ENCODE measurements around the gene FRRS1.
A peak's percentile ranks its signal among the peaks of the same experiment; 100 is the strongest.

The FRRS1 gene

DNA sequence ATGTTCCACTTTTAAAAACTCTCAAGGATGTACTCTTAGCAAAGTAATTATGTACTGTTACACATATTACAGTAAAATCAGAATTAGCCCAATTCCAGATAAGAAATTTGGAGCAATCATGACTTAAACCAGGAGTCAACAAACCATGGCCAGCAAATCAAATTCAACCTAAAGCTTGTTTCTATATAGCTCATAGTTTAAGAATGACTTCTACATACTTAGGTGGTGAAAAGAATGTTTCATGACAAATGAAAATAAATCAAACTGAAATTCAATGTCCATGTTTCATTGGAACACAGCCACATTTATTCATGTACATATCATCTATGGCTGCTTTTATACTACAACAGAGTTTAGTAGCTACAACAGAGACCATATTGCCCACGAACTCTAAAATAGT is 35.1 kb downstream of the FRRS1 start:
- DNase-seq (ENCODE audit: low read depth) = no peak

DNA sequence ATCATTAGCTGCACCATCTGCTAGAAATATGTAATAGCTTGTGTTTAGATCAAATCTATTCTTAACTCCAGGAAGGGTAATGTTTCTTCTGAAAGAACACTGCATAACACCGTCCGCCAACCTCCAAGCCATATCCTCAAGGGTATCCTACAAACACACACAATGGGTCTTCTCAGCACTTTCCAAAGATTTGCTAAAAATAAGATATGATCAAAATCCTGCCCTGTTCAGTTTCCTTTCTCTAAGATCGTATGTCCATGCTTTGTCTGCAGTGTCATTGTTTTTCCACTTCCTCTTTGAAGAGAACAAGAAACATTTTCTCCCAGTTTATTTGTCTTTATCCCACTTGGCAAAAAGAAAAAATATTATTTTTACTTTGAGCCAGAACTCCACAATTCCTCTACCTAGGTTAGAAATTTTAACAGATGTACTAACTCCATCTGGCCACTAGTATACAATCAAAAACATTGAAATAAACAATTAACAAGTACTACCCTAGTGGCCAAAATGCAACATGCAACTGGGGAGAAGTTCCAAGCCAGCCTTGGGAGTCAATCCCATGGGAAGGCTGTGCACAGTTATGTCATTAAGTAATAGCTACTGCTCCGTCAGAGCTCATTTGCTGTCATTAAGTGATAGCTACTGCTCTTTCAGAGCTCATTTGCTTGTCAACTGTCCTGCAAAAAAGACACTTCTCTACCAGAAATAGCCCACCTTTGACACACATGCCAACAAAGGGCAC is 37.8 kb downstream of the FRRS1 start:
- DNase-seq (ENCODE audit: low read depth) = no peak

DNA sequence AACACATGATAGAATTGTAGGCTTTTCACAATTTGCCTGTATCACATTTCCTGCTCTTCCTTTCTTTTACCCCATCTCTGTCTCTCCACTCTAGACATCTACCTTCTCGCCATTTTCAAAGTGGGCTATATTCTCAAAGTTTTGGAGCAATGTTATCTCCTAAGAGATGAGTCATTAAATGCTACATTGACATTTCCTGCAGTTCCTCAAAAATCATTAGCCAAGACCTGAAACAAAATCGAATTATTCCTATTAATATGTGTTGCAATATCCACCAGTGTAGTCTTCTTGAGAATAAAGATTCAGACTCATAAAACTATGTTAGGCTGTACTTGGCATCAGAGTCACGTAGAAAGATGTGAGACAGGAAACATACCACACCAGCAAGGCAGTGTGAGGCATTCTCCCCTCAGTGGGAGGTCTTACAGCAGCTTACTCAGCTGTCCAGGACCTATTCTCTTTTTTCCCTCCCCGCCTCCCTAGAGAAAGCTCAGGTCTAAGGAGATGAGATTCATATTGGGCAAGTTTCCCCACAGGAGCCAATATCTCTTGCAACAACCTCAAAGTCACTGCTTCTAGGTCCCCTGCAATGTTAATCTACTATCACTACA is 38.8 kb downstream of the FRRS1 start:
- DNase-seq (ENCODE audit: low read depth) = no peak

DNA sequence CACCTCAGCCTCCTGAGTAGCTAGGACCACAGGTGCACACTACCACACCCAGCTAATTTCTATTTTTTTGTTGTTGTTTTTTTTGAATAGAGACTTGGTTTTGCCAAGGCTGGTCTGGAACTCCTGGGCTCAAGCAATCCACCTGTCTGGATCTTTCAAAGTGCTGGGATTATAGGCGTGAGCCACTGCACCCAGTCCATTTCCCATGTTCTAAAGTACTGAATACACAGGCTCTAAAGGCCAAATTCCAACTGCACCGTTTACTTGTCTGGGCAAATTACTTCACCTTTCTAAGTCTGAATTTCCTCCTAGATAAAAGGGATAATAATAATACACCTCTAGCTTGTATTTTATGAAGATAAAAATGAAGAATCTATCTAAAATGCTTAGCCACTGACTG is 39.6 kb downstream of the FRRS1 start:
- no peak for DNase-seq (ENCODE audit: low read depth)

DNA sequence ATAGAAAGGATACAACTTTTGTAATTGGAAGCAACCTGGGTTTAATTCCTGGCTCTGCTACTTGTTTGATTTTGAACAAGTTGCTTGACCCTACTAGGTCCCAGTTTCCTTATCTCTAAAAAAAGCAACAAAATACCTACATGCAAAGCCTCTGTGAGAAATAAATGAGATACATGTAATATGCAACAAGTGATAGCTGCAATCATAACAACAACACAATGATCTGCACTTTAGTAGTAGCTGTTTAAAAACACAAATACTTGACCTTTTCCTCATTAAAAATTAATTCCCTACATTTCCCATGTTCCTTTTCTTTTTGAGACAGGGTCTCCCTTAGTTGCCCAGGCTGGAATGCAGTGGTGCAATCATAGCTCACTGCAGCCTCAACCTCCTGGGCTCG is 40.0 kb downstream of the FRRS1 start:
- no peak for DNase-seq (ENCODE audit: low read depth)

DNA sequence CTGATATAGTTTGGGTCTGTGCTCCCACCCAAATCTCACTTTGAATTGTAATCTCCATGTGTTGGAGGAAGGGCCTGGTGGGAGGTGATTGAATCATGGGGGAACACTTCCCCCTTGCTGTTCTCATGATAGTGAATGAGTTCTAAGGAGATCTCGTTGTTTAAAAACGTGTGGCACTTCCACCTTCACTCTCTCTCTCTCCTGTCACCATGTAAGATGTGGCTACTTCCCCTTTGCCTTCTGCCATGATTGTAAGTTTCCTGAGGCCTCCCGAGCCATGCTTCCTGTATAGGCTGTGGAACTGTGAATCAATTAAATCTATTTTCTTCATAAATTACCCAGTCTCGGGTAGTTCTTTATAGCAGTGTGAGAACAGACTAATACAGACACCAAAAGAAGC is 40.4 kb downstream of the FRRS1 start:
- DNase-seq (ENCODE audit: low read depth) = no peak

DNA sequence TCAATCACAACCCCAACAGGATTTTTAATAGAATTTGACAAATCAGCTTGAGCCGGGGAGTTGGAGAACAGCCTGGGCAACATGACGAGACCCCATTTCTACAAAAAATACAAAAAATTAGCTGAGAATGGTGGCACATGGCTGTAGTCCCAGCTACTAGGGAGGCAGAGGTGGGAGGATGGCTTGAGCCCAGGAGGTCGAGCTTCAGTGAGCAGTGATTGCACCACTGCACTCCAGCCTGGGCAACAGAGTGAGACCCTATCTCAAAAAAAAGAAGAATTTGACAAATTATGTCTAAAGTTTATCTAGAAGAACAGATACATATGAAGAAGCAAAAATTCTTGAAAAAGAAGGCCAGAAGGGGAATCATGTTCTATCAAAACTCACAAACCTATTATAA is 43.2 kb downstream of the FRRS1 start:
- no peak for DNase-seq (ENCODE audit: low read depth)

DNA sequence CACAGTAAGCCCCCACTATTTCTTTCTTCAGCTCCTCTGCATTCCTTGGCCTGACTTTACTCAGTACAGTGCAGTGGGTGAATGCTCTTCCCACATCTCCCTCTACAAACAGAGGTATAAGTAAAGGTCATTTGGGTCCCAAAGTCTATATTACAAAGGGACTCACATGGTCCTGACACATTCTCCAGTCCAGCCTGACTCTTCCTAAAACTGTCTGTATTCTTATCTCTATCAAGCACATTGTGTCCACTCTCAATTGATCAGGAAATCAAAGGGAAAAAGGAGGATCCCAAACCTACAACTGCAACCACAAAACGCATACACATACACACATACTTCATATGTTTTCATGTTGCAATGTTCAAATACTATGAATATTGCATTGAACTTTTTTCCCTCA is 49.4 kb downstream of the FRRS1 start:
- DNase-seq (ENCODE audit: low read depth) = no peak

DNA sequence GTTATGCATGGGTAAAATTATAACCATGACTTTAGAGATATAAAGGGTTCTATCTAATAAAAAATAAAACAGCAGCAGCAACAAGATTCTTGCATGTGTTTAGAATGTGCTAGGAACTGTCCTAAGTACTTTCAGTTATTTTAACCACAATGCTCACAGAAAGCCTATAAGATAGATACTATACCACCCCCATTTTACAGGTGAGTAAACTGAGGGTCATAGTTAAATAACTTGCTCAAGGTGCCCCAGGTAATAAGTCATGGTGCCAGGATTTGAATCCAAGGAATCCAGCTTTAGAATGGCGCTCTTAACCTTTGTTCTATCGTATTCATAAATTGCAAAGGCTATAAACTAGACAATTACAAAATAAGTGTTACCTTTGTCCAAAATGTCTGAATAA is 53.4 kb downstream of the FRRS1 start:
- DNase-seq (ENCODE audit: low read depth) = no peak

DNA sequence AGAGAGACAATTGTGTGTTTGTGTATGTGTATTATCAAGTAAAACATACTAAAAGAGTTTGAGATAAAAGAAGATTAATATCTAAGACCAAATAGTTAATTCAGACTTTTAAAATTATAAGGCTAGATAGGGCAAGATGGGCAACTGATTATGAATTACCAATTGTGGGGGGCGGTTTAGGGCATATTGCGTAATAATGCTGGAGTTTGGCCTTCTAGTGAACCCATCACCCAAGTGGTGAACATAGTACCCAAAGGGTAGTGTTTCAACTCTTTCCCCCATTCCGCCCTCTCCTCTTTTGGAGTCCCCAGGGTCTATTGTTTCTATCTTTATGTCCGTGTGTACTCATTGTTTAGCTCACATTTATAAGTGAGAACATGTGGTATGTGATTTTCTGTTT is 55.4 kb downstream of the FRRS1 start:
- no peak for DNase-seq (ENCODE audit: low read depth)

DNA sequence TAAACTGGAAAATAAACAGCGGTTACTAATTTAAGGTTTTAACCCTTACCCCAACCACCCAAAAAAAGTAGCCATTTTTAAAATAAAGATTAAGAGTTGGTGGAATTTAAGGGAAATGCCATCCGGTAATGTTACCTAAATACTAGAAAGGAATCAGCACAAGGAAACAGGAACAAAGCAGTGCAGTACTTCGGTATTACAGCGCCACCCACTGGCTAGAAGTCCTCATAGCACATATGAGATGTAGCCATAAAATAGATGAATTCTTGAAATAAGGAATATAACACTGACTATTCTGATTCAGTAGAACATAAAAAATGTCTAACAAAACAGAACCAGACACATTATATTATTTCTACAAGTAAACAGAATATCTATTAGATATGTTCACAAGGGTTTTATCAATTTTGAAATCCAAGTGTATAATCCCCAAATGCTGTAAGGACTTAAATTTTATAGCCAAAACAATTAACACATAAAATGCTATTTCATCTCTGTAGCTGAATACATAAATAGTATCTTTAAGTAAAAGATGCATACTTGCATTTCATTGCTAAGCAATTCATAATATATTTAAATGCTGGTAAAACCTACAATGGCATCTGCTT is 58.8 kb downstream of the FRRS1 start:
- peak; percentile 35 for DNase-seq (ENCODE audit: low read depth)

DNA sequence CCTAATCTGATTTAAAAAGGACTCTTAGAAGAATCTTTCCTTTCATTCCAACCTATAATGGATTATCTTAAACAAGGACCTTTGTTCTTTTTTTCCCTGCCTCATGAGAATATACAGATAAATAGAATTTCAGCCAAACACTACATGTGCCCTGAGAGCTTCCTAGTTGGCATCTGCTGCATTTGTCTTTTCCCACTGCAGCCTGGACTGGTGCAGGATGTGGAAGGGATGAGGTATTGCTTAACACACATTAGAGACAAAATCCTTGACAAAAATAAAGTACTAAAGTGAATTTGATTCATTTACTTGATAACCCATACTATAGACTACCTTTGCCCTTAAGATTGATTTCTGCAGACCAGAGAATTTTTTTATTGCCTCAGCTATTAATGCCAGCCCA is 61.0 kb downstream of the FRRS1 start:
- DNase-seq (ENCODE audit: low read depth) = no peak

DNA sequence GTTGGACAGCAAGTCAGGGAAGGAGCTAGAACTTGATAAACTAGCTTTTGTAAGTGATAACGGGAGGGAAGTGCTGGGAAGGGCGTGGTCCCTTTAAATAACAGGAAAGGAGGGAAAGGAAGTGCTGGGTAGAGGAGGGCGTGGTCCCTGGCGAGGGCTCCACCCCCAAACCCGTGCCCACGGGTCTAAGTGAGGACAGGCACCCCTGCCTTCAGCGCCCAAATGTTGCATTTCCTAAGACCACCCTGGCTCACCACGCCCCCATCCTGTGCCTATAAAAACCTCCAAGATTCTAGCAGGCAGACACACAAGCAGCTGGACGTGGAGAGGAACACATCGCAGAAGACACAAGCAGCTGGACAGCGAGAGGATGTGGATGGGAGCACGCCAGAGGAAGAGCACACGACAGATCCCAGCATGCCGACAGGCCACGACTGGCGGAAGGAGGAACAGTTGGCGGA is 62.0 kb downstream of the FRRS1 start:
- no peak for DNase-seq (ENCODE audit: low read depth)

DNA sequence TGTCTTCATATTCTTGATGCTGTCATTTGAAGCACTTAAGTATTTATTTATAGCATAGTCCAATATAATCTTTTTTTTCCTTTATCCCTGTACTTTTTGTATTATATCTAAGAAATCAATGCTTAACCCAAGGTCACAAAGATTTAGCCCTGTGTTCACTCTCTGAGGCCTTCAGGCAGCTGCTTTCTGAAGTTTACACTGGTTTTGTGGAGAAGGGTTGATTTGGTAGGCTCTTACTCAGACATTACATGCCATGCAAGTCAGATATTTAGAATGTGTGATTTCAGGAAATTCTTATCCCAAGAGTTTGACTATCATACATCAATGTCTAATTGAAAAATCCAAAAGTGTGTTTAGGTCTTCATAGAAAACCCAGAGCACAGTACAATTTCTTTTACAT is 64.2 kb downstream of the FRRS1 start:
- no peak for DNase-seq (ENCODE audit: low read depth)

DNA sequence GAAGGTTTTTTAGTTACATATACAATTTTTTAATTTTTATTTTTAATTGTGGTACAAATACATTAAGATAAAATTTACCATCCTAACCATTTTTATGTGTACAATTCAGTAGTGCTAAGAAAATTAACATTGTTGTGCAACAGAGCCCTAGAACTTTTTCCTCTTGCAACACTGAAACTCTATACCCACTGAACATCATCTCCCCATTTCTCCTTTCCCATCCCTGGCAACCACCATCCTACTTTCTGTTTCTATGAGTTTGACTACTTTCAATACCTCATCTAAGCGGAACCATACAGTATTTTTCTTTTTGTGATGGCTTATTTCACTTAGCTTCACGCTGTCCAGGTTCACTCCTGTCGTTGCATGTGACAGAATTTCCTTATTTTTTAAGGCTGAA is 66.4 kb downstream of the FRRS1 start:
- DNase-seq (ENCODE audit: low read depth) = no peak

DNA sequence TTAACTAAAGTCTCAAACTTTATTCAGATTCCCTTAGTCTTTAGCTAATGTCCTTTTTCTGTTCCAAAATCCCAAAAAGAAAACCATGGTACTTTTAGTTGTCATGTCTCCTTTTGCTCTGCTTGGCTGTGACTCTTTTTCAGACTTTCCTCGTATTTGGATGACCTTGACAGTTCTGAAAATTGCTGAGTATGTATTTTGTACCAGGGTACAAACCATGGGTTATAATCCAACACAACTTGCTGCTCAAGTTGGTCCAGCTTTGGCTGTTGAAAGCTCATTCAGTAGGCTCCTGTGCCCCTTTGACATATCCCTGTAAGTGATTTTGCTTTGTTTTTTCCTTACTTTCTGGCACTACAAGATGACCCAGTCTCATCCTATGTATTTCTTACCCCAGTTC is 68.9 kb downstream of the FRRS1 start:
- DNase-seq (ENCODE audit: low read depth) = no peak

DNA sequence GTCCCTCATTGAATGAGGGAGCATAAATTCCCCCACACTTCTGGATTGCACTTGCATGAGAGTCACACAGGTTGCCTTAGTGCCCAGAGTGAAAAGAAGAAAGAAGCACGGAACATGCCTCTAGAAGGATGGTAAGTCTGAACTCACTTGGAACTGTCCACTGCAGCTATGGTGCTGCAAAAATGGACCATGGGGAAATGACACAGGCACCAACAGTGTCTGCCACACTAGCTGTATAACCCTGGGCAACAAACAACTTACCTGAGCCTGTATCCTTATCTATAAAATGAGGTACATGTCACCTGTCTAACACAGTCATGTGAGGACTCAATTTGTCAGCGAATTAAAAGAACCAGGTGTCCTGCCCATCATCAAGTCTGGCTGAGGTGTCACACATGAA is 69.8 kb downstream of the FRRS1 start:
- no peak for DNase-seq (ENCODE audit: low read depth)

DNA sequence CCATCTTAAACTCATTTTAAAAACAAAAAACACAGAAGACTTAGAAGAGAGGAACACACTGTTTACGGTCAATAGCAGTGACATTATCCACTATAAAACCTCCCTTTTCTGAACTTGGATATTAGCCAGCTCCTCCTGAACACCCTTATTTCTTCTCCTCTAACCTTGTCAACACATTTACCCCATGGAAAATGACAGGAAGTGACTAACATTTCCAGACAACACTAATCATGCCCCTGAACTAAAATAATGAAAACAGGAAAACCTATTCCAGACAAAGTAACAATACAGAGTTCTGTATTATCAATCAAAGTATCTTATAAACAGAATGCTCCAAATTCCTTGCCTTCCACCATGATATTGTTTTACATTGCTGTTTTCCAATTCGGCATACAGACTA is 75.3 kb downstream of the FRRS1 start:
- DNase-seq (ENCODE audit: low read depth) = no peak

DNA sequence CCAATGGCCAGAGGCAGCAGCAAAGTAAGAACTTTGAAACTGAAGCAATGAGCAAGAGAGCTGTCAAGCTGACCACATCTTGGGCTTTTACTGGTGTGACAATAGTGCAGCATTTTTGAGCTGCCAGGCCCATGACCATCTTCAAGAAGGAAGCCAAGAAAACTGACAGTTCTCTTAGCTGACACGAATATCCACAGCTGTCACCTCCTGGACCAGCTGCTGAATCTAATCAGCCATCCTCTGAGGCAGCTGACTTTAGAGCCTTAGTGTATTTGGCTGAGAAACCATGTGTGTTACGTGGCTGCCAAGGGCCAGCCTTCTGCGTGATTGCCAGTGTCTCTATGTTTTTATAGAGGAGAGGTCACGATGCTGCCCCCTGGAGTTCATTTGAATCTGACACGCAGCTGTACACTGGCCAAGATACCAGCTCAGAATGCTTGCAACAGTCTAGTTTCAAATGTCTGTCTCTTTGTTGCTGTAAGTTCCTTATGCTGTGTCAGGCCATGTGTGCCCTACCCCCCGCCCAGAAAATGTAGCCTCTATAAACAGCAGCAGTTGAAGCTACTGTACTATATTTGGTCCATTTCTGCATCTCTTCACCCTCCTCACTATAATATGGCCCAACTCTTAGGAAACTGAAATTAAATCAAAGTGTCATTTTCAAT is 80.8 kb downstream of the FRRS1 start:
- no peak for DNase-seq (ENCODE audit: low read depth)

DNA sequence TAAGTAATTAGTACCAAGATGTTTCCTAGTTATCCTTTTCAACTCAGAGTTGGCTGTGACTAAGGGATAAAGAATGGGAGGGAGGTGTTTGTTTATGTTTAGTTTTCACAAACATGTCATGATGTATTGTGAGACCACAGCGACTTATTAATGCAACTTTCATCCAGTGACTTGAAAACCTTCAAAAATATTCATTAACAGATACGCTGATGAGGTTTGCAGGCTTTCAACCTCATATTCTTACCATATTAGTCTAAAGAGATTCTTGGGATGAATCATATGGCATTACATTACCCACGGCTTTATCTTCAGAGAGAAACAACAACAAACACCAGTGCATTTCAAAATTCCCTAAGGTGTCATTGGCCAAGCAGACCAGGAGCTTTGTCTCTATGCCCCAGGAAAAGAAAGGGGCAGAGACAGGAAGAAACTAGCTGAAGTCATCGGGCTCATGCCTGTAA is 84.1 kb downstream of the FRRS1 start:
- no peak for DNase-seq (ENCODE audit: low read depth)

DNA sequence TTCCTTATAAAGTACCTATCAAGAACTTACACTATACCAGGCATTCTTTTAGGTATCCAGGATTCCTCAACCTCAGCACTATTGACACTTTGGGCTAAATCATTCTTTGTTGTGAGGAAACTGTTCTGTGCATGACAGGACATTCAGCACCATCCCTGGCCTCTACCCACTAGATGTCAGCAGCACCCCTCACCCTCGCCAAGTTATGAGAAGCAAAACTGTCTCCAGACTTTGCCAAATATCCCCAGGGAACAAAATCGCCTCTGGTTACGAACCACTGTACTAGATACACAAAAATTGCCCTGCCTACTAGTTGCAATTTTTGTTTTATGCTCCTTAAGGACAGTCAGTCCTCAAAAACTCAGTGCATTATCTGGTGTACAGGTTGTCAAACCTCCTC is 84.9 kb downstream of the FRRS1 start:
- no peak for DNase-seq (ENCODE audit: low read depth)

DNA sequence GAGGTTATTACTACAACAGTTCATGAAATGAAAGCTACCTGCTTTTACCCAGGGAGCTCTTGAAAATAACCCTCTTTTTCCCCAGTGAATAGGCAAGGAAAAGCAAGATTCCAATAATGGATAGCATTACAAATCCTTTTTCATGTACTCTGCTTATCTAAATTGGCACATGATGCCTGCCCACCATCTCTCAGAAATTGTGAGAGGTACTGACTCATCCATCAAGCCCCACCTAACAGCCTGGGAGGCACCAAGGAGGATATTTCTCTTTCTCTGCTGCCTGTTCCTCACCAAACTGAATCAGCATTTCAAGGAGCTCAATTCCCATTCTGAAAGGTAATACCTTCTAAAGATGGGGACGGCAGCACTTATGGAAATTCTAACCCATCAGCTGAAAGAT is 86.2 kb downstream of the FRRS1 start:
- no peak for DNase-seq (ENCODE audit: low read depth)

DNA sequence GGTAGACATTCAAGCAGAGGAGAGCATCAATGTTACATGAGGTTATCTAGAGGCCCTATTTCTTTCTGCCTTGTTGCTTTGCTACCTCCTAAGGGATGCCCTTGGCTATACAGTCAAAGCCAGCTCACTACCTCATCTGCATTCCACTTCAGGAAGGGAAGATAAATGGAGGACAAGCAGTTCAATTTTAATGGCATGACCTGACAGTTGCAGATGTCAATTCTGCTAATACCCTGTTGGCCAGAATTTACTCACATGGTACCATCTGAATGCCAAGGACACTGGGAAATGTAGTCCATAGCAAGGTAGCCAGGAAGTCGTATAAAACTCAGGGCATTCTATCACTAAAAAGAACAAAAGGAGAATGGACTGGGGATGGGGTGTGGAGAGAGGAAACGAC is 89.0 kb downstream of the FRRS1 start:
- DNase-seq (ENCODE audit: low read depth) = no peak

All from activated T-cell treated with anti-CD3 and anti-CD28 coated beads for 1 hour (primary cell).